Measurements from ENCODE around the gene ARHGAP8. TPM values are rescaled to one million over a fixed set of nuclear protein-coding genes. Genes with fewer than 3 reads are reported as not detected.

Gene ARHGAP8
- polyA plus RNA-seq, 3 donors, result 0.03 TPM; not detected in 2

DNA sequence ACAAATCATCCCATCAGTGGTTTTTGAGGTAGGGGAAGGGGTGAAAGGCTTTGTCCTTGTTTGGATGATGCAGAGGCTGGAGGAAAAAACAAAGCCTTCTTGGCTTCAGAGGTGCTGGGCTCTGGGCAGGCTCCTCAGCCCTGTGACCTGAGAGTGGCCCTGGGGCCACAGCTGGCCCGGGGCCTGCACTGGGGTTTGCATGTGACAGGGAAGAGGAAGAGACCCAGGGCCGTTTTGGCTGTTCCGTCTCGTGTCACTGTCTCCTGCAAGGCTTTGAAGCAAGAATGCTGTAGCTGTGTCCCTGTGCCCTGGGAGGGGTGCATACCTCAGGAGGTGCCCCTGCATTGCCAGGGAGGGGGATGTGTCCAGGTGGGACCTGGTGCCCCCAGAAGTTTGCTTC is 12.6 kb downstream of the ARHGAP8 start:
- intact Hi-C loops (cut with micrococcal nuclease), result no loop called here
- Histone ChIP-seq H4K20me1 (ENCODE audit: insufficient read depth, low read length) (no peaks in the 10 kb centered on the region), H3K9me3 (replicated peaks in 1 of 2; ENCODE audit: control insufficient read depth in 1 of 2, insufficient read depth in 1 of 2, low read length in 2 of 2) (no peaks in the 10 kb centered on the region), H3K4me3 (replicated peaks in 1 of 3; ENCODE audit: low read depth in 2 of 3, low read length in 3 of 3) (no peak overlapping the region), H3K4me1 (ENCODE audit: control insufficient read depth in 1 of 2, insufficient read depth in 2 of 2, low read length in 2 of 2) (no peaks in the 10 kb centered on the region), H3K9ac (ENCODE audit: insufficient read depth, low read length, poor library complexity, severe bottlenecking) (no peak overlapping the region), H3K79me2 (ENCODE audit: insufficient read depth, low read length) (no peaks in the 10 kb centered on the region), H2AFZ (ENCODE audit: insufficient read depth, low read depth, low read length, poor library complexity, severe bottlenecking) (peak overlapping the region; percentile 21), H3K4me2 (replicated peaks; ENCODE audit: extremely low read depth, low read length, poor library complexity, severe bottlenecking) (no peak overlapping the region), H3K27me3 (ENCODE audit: control insufficient read depth in 2 of 2, insufficient read depth in 2 of 2, low read length in 2 of 2) (no peaks in the 10 kb centered on the region), H3K27ac (ENCODE audit: low read depth in 1 of 2, low read length in 2 of 2) (no peak overlapping the region), H3K36me3 (replicated peaks in 1 of 2; ENCODE audit: control insufficient read depth in 1 of 2, insufficient read depth in 2 of 2, low read length in 2 of 2) (no peaks in the 10 kb centered on the region)
- 6% methylated on average over 4 of the region's 4 CpGs for WGBS (ENCODE audit: insufficient coverage)
- H3K4me1 Mint-ChIP-seq, result peaks cover 2% of the 10 kb centered on the region
- peaks cover 10 to 18% (median 16%) of the 10 kb centered on the region in 3 donors for H3K27me3 Mint-ChIP-seq (ENCODE audit: low read depth in 3 of 3)
- H3K27ac Mint-ChIP-seq, result no peak overlapping the region
- DNase-seq, result no peak
- TF ChIP-seq, protein P1, sequence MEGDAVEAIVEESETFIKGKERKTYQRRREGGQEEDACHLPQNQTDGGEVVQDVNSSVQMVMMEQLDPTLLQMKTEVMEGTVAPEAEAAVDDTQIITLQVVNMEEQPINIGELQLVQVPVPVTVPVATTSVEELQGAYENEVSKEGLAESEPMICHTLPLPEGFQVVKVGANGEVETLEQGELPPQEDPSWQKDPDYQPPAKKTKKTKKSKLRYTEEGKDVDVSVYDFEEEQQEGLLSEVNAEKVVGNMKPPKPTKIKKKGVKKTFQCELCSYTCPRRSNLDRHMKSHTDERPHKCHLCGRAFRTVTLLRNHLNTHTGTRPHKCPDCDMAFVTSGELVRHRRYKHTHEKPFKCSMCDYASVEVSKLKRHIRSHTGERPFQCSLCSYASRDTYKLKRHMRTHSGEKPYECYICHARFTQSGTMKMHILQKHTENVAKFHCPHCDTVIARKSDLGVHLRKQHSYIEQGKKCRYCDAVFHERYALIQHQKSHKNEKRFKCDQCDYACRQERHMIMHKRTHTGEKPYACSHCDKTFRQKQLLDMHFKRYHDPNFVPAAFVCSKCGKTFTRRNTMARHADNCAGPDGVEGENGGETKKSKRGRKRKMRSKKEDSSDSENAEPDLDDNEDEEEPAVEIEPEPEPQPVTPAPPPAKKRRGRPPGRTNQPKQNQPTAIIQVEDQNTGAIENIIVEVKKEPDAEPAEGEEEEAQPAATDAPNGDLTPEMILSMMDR (IDR thresholded peaks at IDR 0.05), result no peak
- no peaks in the 10 kb centered on the region for H3K36me3 Mint-ChIP-seq
- H3K4me3 Mint-ChIP-seq, result no peak overlapping the region
- peaks cover 0 to 10% (median 0%) of the 10 kb centered on the region in 7 donors for H3K9me3 Mint-ChIP-seq

DNA sequence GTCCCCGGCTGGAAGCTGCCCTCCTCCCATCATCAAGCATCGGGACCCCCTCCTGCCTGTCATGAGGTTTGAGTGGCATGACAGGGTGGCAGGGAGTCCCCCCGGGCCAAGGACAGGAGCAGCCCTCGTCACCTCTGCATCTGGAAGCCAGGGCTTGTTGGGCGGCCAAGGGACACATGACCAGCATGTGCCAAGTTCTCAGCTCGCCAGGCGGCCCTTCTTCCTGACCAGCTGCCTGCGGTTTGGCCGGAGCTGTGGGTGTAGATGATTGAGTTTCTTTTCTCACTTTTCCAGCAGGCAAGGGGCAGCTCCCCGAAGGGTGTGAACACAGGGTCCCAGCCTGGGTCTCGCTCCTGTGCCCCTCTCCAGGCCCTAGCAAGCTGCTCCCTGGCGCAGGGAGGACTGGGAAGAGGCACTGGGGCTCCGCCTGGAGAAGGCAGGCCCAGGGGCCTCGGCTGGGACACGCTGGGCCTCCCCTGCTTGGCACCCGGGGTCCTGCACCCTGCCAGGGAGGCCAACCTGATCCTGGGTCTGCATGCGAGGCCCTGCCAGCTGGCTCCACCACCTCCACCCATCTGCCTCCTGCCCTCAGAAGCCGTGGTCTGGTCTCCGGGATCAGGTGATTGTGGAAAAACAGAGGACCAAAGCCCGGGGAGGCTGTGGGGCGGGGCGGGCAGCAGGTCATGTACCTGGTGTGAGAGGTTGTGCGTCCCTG is 13.4 kb downstream of the ARHGAP8 start:
- Histone ChIP-seq H3K9ac (ENCODE audit: insufficient read depth, low read length, poor library complexity, severe bottlenecking) (no peak overlapping the region), H4K20me1 (ENCODE audit: insufficient read depth, low read length) (no peaks in the 10 kb centered on the region), H3K79me2 (ENCODE audit: insufficient read depth, low read length) (no peaks in the 10 kb centered on the region), H3K36me3 (replicated peaks in 1 of 2; ENCODE audit: control insufficient read depth in 1 of 2, insufficient read depth in 2 of 2, low read length in 2 of 2) (no peaks in the 10 kb centered on the region), H3K27ac (ENCODE audit: low read depth in 1 of 2, low read length in 2 of 2) (no peak overlapping the region), H3K4me2 (replicated peaks; ENCODE audit: extremely low read depth, low read length, poor library complexity, severe bottlenecking) (no peak overlapping the region), H3K4me3 (replicated peaks in 1 of 3; ENCODE audit: low read depth in 2 of 3, low read length in 3 of 3) (no peak overlapping the region), H2AFZ (ENCODE audit: insufficient read depth, low read depth, low read length, poor library complexity, severe bottlenecking) (peak overlapping the region; percentile 21), H3K4me1 (ENCODE audit: control insufficient read depth in 1 of 2, insufficient read depth in 2 of 2, low read length in 2 of 2) (no peaks in the 10 kb centered on the region), H3K27me3 (ENCODE audit: control insufficient read depth in 2 of 2, insufficient read depth in 2 of 2, low read length in 2 of 2) (no peaks in the 10 kb centered on the region), H3K9me3 (replicated peaks in 1 of 2; ENCODE audit: control insufficient read depth in 1 of 2, insufficient read depth in 1 of 2, low read length in 2 of 2) (no peaks in the 10 kb centered on the region)
- intact Hi-C loops (cut with micrococcal nuclease), result no loop called here
- DNase-seq, result no peak
- WGBS (ENCODE audit: insufficient coverage), result 64% methylated on average over 17 of the region's 23 CpGs
- TF ChIP-seq, protein P1 (IDR thresholded peaks at IDR 0.05), result no peak
- Mint-ChIP-seq H3K4me3 (no peak overlapping the region), H3K27ac (no peak overlapping the region), H3K9me3 (peaks cover 0 to 14% (median 5%) of the 10 kb centered on the region in 7 donors), H3K36me3 (no peaks in the 10 kb centered on the region), H3K4me1 (peaks cover 2% of the 10 kb centered on the region), H3K27me3 (ENCODE audit: low read depth in 3 of 3) (peaks cover 10 to 16% (median 16%) of the 10 kb centered on the region in 3 donors)

Data from CD14-positive monocyte (primary cell).